Tibial nerve (tissue), 4 donors: ENCODE measurements around the gene DNAH3. TPM values are rescaled to one million over a fixed set of nuclear protein-coding genes. Genes with fewer than 3 reads are reported as not detected.

Experiments used
- DNase-seq, 2 donors: peaks; one replicate each; pipeline ENCODE4 v3.0.0-alpha.2; 2019; ENCODE audit warnings: low spot score in 2 of 2
- H3K27ac ChIP-seq, 4 donors: fragments of 200-600 bp; sonication (generic) in 3 of 4; one replicate each; pipeline ENCODE4 v1.5.1; 2017 to 2019; ENCODE audit warnings: mild to moderate bottlenecking in 1 of 4
- H3K27me3 ChIP-seq, 2 donors: fragments of 200-600 bp; sonication (generic) in 1 of 2; one replicate each; pipeline versions ENCODE4 v1.5.1 to v1.6.0; 2017 to 2019
- H3K36me3 ChIP-seq, 3 donors: fragments of 200-600 bp; sonication (generic); one replicate each; pipeline ENCODE4 v1.5.1; 2018 to 2019
- H3K4me1 ChIP-seq, 4 donors: fragments of 200-600 bp; sonication (generic) in 3 of 4; one replicate each; pipeline ENCODE4 v1.5.1; 2017 to 2019
- H3K4me3 ChIP-seq, 4 donors: fragments of 200-600 bp; sonication (generic) in 3 of 4; one replicate each; pipeline ENCODE4 v1.5.1; 2017 to 2019; ENCODE audit warnings: mild to moderate bottlenecking in 1 of 4, moderate library complexity in 1 of 4
- H3K9me3 ChIP-seq, 4 donors: fragments of 200-600 bp; sonication (generic) in 3 of 4; one replicate each; pipeline ENCODE4 v1.5.1; 2017 to 2019
- EP300 ChIP-seq, 2 donors: sonication (generic); formaldehyde crosslinking; IDR thresholded peaks; one replicate each; pipeline ENCODE4 v1.6.1; 2017; ENCODE audit warnings: antibody characterized with exemption in 2 of 2, mild to moderate bottlenecking in 1 of 2
- POLR2A ChIP-seq, 2 donors: fragments of 450-650 bp; IDR thresholded peaks; one replicate each; pipeline ENCODE4 v1.6.1; 2017; ENCODE audit warnings: antibody characterized with exemption in 2 of 2, mild to moderate bottlenecking in 2 of 2, moderate library complexity in 2 of 2
- WGBS, 2 donors: methylation state at CpG; one replicate each; pipeline ENCODE4 v1.1.5; 2018; 5-methylcytosine and 5-hydroxymethylcytosine counted together
- total RNA-seq, 4 donors: library from RNA; depleted of rRNA; stranded (reverse); fragments of >200 nt; gene quantifications; one replicate each; pipeline ENCODE4 v1.1.0, GENCODE V29; 2016
- TF ChIP-seq, protein P1 (sequence below), 5 experiments: fragments of 200-600 bp in 3 of 5; fragments of 450-650 bp in 2 of 5; sonication (generic) in 3 of 5; IDR thresholded peaks; one replicate each; pipeline ENCODE4 v1.5.1; 2016 to 2019; ENCODE audit warnings: antibody characterized with exemption in 5 of 5, mild to moderate bottlenecking in 3 of 5, moderate library complexity in 2 of 5

DNAH3 gene
- total RNA-seq, 4 donors from 2014 or later = not detected

DNA sequence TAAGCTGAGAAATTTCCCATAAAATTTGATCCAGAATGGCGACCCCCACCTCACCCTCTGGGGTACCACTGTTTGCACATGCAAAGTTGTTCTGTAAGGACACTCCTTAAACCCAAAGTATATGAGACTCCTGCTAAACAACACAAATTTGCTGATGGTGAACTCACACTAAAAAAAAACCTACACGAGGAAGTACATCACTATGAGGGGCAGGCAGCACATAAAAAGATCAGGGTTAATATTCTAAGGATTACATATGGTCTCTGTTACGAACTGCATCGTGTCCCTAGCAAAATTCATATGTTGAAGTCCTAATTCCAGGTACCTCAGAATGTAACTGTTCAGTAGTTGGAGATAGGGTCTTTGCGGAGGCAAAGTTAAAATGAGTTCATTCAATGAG is 189.7 kb downstream of the DNAH3 start:
- 79 to 86% methylated on average over 5 of the region's 5 CpGs for WGBS, 2 donors
- H3K4me1 ChIP-seq = no peaks in the 10 kb centered on the region
- H3K9me3 ChIP-seq = no peaks in the 10 kb centered on the region
- H3K4me3 ChIP-seq = no peak overlapping the region
- no peak overlapping the region for H3K27ac ChIP-seq
- H3K27me3 ChIP-seq = no peaks in the 10 kb centered on the region
- no peaks in the 10 kb centered on the region for H3K36me3 ChIP-seq
- no peak for DNase-seq
- TF ChIP-seq, protein P1, sequence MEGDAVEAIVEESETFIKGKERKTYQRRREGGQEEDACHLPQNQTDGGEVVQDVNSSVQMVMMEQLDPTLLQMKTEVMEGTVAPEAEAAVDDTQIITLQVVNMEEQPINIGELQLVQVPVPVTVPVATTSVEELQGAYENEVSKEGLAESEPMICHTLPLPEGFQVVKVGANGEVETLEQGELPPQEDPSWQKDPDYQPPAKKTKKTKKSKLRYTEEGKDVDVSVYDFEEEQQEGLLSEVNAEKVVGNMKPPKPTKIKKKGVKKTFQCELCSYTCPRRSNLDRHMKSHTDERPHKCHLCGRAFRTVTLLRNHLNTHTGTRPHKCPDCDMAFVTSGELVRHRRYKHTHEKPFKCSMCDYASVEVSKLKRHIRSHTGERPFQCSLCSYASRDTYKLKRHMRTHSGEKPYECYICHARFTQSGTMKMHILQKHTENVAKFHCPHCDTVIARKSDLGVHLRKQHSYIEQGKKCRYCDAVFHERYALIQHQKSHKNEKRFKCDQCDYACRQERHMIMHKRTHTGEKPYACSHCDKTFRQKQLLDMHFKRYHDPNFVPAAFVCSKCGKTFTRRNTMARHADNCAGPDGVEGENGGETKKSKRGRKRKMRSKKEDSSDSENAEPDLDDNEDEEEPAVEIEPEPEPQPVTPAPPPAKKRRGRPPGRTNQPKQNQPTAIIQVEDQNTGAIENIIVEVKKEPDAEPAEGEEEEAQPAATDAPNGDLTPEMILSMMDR (IDR thresholded peaks at IDR 0.05) = no peak
- no peak for TF ChIP-seq POLR2A (IDR thresholded peaks at IDR 0.05)
- TF ChIP-seq EP300 (IDR thresholded peaks at IDR 0.05) = no peak

GRCh38 chr16:20957153-20957552 is 193.5 kb downstream of the DNAH3 start:
- TF ChIP-seq EP300 (IDR thresholded peaks at IDR 0.05) (no peak), POLR2A (IDR thresholded peaks at IDR 0.05) (no peak)
- TF ChIP-seq, protein P1 (IDR thresholded peaks at IDR 0.05) = no peak
- no peaks in the 10 kb centered on the region for H3K9me3 ChIP-seq
- H3K27me3 ChIP-seq = no peaks in the 10 kb centered on the region
- 78 to 87% methylated on average over 3 of the region's 3 CpGs for WGBS, 2 donors
- no peaks in the 10 kb centered on the region for H3K4me1 ChIP-seq
- DNase-seq = no peak
- no peaks in the 10 kb centered on the region for H3K36me3 ChIP-seq
- H3K4me3 ChIP-seq = no peak overlapping the region
- H3K27ac ChIP-seq = no peak overlapping the region

GRCh38 chr16:20956319-20956718 is 194.3 kb downstream of the DNAH3 start:
- Histone ChIP-seq H3K4me3 (no peak overlapping the region), H3K36me3 (no peaks in the 10 kb centered on the region), H3K9me3 (no peaks in the 10 kb centered on the region), H3K4me1 (no peaks in the 10 kb centered on the region), H3K27me3 (no peaks in the 10 kb centered on the region), H3K27ac (no peak overlapping the region)
- TF ChIP-seq POLR2A (IDR thresholded peaks at IDR 0.05) = no peak
- TF ChIP-seq, protein P1 (IDR thresholded peaks at IDR 0.05) = no peak
- TF ChIP-seq EP300 (IDR thresholded peaks at IDR 0.05) = no peak
- no peak for DNase-seq
- 47 to 50% methylated on average over 3 of the region's 3 CpGs for WGBS, 2 donors

DNA sequence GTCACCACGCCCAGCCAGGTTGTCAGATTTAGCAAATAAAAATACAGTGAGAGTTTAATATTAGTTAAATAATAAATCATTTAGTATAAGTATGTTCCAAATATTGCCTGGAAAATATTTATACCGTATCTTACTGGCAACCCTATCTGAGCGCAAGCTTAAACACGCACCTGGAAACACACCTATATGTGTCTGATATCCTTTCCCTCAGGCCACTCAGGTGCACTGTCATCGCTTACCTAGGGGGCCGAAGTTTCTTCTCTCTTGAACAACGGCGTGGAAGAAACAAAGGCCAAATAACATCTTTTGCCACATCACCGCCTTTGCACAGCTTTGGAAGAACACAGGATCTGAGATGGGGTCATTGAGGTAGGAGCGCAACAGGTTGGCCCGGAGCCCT is 196.1 kb downstream of the DNAH3 start:
- H3K9me3 ChIP-seq = no peaks in the 10 kb centered on the region
- WGBS, 2 donors = 90 to 94% methylated on average over 11 of the region's 11 CpGs
- no peaks in the 10 kb centered on the region for H3K27me3 ChIP-seq
- DNase-seq = no peak
- no peak overlapping the region for H3K27ac ChIP-seq
- H3K36me3 ChIP-seq = no peaks in the 10 kb centered on the region
- TF ChIP-seq, protein P1 (IDR thresholded peaks at IDR 0.05) = no peak
- TF ChIP-seq EP300 (IDR thresholded peaks at IDR 0.05) (no peak), POLR2A (IDR thresholded peaks at IDR 0.05) (no peak)
- H3K4me3 ChIP-seq = no peak overlapping the region
- H3K4me1 ChIP-seq = no peaks in the 10 kb centered on the region

- H3K36me3 ChIP-seq = no peaks in the 10 kb centered on the region
- no peak overlapping the region for H3K4me3 ChIP-seq
- 51 to 53% methylated on average over 13 of the region's 13 CpGs for WGBS, 2 donors
- no peak for DNase-seq
- no peaks in the 10 kb centered on the region for H3K9me3 ChIP-seq
- H3K27ac ChIP-seq = no peak overlapping the region
- TF ChIP-seq EP300 (IDR thresholded peaks at IDR 0.05) (no peak), POLR2A (IDR thresholded peaks at IDR 0.05) (no peak)
- TF ChIP-seq, protein P1 (IDR thresholded peaks at IDR 0.05) = no peak
- H3K4me1 ChIP-seq = no peaks in the 10 kb centered on the region
- no peaks in the 10 kb centered on the region for H3K27me3 ChIP-seq
Observed at GRCh38 chr16:20952139-20952920, 198.3 kb downstream of the DNAH3 start.
